GM23338 (cell line): Measurements from ENCODE around the gene ALG5. TPM values are rescaled to one million over a fixed set of nuclear protein-coding genes. Genes with fewer than 3 reads are reported as not detected.

Source experiments
- polyA plus RNA-seq: library from polyadenylated mRNA; unstranded; fragments of >200 nt; fragmentation: Nextera tagmentation; extraction: Ambion mirVana; gene quantifications from 2 replicates; pipeline ENCODE4 v1.2.1, GENCODE V29; 2016
- total RNA-seq: library from RNA; depleted of rRNA; stranded (reverse); fragments of >200 nt; shearing (Covaris generic); gene quantifications from 2 replicates; pipeline ENCODE4 v1.2.3, GENCODE V29; 2014; rRNA removed

The ALG5 gene
- total and polyA plus RNA-seq, 2 experiments from 2014 or later, result 15.6 to 34.0 TPM

Other genes with a start within 250 kb of the ALG5 start
- gene RFXAP, start 180.1 kb downstream of the ALG5 start, total RNA-seq, result 6.3 and 7.5 TPM in 2 replicates
- 8.5 and 10.3 TPM in 2 replicates for gene RFXAP, start 180.1 kb downstream of the ALG5 start, polyA plus RNA-seq
- 1.3 and 1.4 TPM in 2 replicates for gene SMAD9, start 79.1 kb downstream of the ALG5 start, total RNA-seq
- 0.95 and 1.3 TPM in 2 replicates for gene SMAD9, start 79.1 kb downstream of the ALG5 start, polyA plus RNA-seq
- 69.0 and 89.1 TPM in 2 replicates for gene EXOSC8, start 1.4 kb upstream of the ALG5 start, total RNA-seq
- gene EXOSC8, start 1.4 kb upstream of the ALG5 start, polyA plus RNA-seq, result 194 and 238 TPM in 2 replicates
- gene SUPT20H, start 60.3 kb upstream of the ALG5 start, total RNA-seq, result 67.5 and 68.7 TPM in 2 replicates
- 90.2 and 98.2 TPM in 2 replicates for gene SUPT20H, start 60.3 kb upstream of the ALG5 start, polyA plus RNA-seq
- not detected in 2 replicates for gene CSNK1A1L, start 106.3 kb upstream of the ALG5 start, total RNA-seq
- gene CSNK1A1L, start 106.3 kb upstream of the ALG5 start, polyA plus RNA-seq, result not detected in 2 replicates